A673 (cell line): ENCODE results near the gene ST6GALNAC4.

Experiments used
- CTCF ChIP-seq: fragments of 300-800, 200-600 bp; sonication (generic); conservative IDR thresholded peaks from 2 replicates; pipeline ENCODE4 v1.5.1; 2017; ENCODE audit warnings: low read depth, mild to moderate bottlenecking, antibody characterized with exemption, low read length, moderate library complexity, mixed read lengths
- EZH2 ChIP-seq: fragments of 200-600 bp; sonication (generic); IDR thresholded peaks from 2 replicates; pipeline ENCODE4 v1.6.1; 2017; ENCODE audit warnings: borderline replicate concordance, low read depth, mild to moderate bottlenecking, mixed read lengths, antibody characterized with exemption, low read length; ENCODE audit not compliant: poor library complexity, severe bottlenecking

- TF ChIP-seq CTCF, result no peak
- TF ChIP-seq EZH2, result no peak
Measured at GRCh38 chr9:127958728-127959127, 41.9 kb upstream of the ST6GALNAC4 start.
